ENCODE measurements around the gene KRT17. TPM values are rescaled to one million over a fixed set of nuclear protein-coding genes. Genes with fewer than 3 reads are reported as not detected.
"Not testable (repeated sequence)": the region's sequence is repeated elsewhere in the genome, so short reads cannot be mapped to it uniquely, and the experiment has no call there.

The KRT17 gene
- total and polyA plus RNA-seq, 2 of the 4 experiments (the other 2 are of a cell fraction): 2.5 to 4.6 TPM

- intact Hi-C loops (cut with micrococcal nuclease) (no loop called here), in situ Hi-C loops (cut with MboI; ENCODE audit: low sequenced_read_pairs) (no loop called here), dilution Hi-C loops (cut with HindIII; ENCODE audit: low sequenced_read_pairs, unreplicated experiment) (no loop called here)
- Histone ChIP-seq H3K27ac (ENCODE audit: insufficient read depth, low read length) (no peak overlapping the region), H3K23ac (ENCODE audit: low read depth, low read length) (no peak overlapping the region), H2AFZ (replicated peaks; ENCODE audit: low read length, poor library complexity) (no peak overlapping the region), H3K4me2 (ENCODE audit: low read depth, low read length) (no peak overlapping the region), H4K8ac (ENCODE audit: low read depth in 2 of 2, low read length in 2 of 2) (no peak overlapping the region), H3K4ac (ENCODE audit: low read depth, low read length) (no peak overlapping the region), H2AK9ac (replicated peaks; ENCODE audit: low read depth, low read length, poor library complexity) (no peak overlapping the region), H2BK5ac (ENCODE audit: low read depth, low read length, poor library complexity, severe bottlenecking) (no peak overlapping the region), H3K9me1 (ENCODE audit: insufficient read depth, low read length) (no peaks in the 10 kb centered on the region), H2AK5ac (ENCODE audit: low read depth, low read length) (no peak overlapping the region), H2BK15ac (ENCODE audit: low read depth, low read length) (no peak overlapping the region), H3K56ac (ENCODE audit: extremely low read depth, insufficient read depth, low read length) (no peak overlapping the region), H2BK20ac (ENCODE audit: low read depth, low read length) (no peak overlapping the region), H4K5ac (ENCODE audit: low read depth, low read length) (no peak overlapping the region), H3K36me3 (ENCODE audit: control insufficient read depth, insufficient read depth, low read length) (no peaks in the 10 kb centered on the region), H3K4me3 (ENCODE audit: insufficient read depth, low read depth, low read length) (no peak overlapping the region), H2BK120ac (ENCODE audit: low read depth, low read length) (no peak overlapping the region), H3K9ac (ENCODE audit: low read depth, low read length) (no peak overlapping the region), H4K91ac (ENCODE audit: insufficient read depth, low read depth, low read length) (no peak overlapping the region), H3K4me1 (ENCODE audit: control insufficient read depth, insufficient read depth, low read length) (no peaks in the 10 kb centered on the region), H3K9me3 (ENCODE audit: control insufficient read depth, insufficient read depth, low read length) (no peaks in the 10 kb centered on the region), H3K18ac (ENCODE audit: low read depth, low read length) (no peak overlapping the region), H3K14ac (replicated peaks; ENCODE audit: low read depth, low read length) (no peak overlapping the region), H3K79me1 (ENCODE audit: low read depth in 1 of 2, low read length in 2 of 2) (no peaks in the 10 kb centered on the region), H3K27me3 (ENCODE audit: control insufficient read depth, insufficient read depth, low read length) (peaks cover 42% of the 10 kb centered on the region), H4K20me1 (ENCODE audit: insufficient read depth, low read length) (no peaks in the 10 kb centered on the region)
- no peak for ATAC-seq (ENCODE audit: low read depth)
- no TSS peak for BruUV-seq (replicated peaks)
- ChIA-PET CTCF (no interaction called here), POLR2A (ENCODE audit: unreplicated experiment) (no interaction called here)
- DNase-seq: no peak
- 43% methylated on average over 2 of the region's 7 CpGs; no CpG with 5 or more reads in 1 of the 2 experiments for WGBS, 2 experiments (ENCODE audit: extremely low coverage in 2 of 2, insufficient read length in 1 of 2)
- TF ChIP-seq MXI1 (IDR thresholded peaks at IDR 0.05; ENCODE audit: borderline replicate concordance, low read depth, low read length): no peak
- no peak for TF ChIP-seq NFE2L2 (IDR thresholded peaks at IDR 0.05; ENCODE audit: low read depth, low read length)
These were observed 8.9 kb downstream of the KRT17 start for GRCh38 chr17:41615454-41615853.

DNA sequence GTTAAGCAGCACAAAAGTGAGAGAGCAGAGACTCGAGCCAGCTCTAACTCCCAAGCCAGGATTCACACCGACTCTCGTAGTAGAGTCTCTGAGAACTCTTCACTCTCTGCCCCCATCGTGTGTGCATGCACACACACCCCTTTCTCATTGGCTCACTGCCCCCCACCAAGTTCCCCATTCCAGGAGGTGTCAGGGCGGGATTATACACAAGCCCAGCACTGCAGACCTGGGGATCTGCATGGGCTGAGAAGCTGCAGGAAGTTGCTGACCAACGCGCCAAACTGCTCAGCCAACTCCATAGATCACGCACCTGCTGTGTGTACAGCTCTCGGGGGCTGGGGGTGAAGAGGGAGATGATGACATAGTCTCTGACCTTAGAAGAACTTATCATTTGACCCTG is 9.6 kb downstream of the KRT17 start:
- H4K20me1 ChIP-seq (ENCODE audit: insufficient read depth, low read length); H4K91ac ChIP-seq (ENCODE audit: insufficient read depth, low read depth, low read length); H3K14ac ChIP-seq (replicated peaks; ENCODE audit: low read depth, low read length); H3K9me3 ChIP-seq (ENCODE audit: control insufficient read depth, insufficient read depth, low read length); POLR2A ChIA-PET (ENCODE audit: unreplicated experiment); H3K27ac ChIP-seq (ENCODE audit: insufficient read depth, low read length); H2BK5ac ChIP-seq (ENCODE audit: low read depth, low read length, poor library complexity, severe bottlenecking); H3K4me3 ChIP-seq (ENCODE audit: insufficient read depth, low read depth, low read length); H2BK20ac ChIP-seq (ENCODE audit: low read depth, low read length); H3K79me1 ChIP-seq (ENCODE audit: low read depth in 1 of 2, low read length in 2 of 2); ATAC-seq (ENCODE audit: low read depth); H3K56ac ChIP-seq (ENCODE audit: extremely low read depth, insufficient read depth, low read length); H2BK120ac ChIP-seq (ENCODE audit: low read depth, low read length); H3K9ac ChIP-seq (ENCODE audit: low read depth, low read length); H3K4me1 ChIP-seq (ENCODE audit: control insufficient read depth, insufficient read depth, low read length); H2BK15ac ChIP-seq (ENCODE audit: low read depth, low read length); H4K8ac ChIP-seq (ENCODE audit: low read depth in 2 of 2, low read length in 2 of 2); intact Hi-C loops (cut with micrococcal nuclease); BruUV-seq (replicated peaks); H2AK9ac ChIP-seq (replicated peaks; ENCODE audit: low read depth, low read length, poor library complexity); DNase-seq; H3K4me2 ChIP-seq (ENCODE audit: low read depth, low read length); H3K9me1 ChIP-seq (ENCODE audit: insufficient read depth, low read length); H4K5ac ChIP-seq (ENCODE audit: low read depth, low read length); H3K36me3 ChIP-seq (ENCODE audit: control insufficient read depth, insufficient read depth, low read length); CTCF ChIA-PET; H3K23ac ChIP-seq (ENCODE audit: low read depth, low read length); H2AK5ac ChIP-seq (ENCODE audit: low read depth, low read length); H2AFZ ChIP-seq (replicated peaks; ENCODE audit: low read length, poor library complexity); H3K4ac ChIP-seq (ENCODE audit: low read depth, low read length); dilution Hi-C loops (cut with HindIII; ENCODE audit: low sequenced_read_pairs, unreplicated experiment); H3K18ac ChIP-seq (ENCODE audit: low read depth, low read length); in situ Hi-C loops (cut with MboI; ENCODE audit: low sequenced_read_pairs): not testable (repeated sequence)
- 30% methylated on average over 2 of the region's 9 CpGs; no CpG with 5 or more reads in 1 of the 2 experiments for WGBS, 2 experiments (ENCODE audit: extremely low coverage in 2 of 2, insufficient read length in 1 of 2)
- H3K27me3 ChIP-seq (ENCODE audit: control insufficient read depth, insufficient read depth, low read length): peaks cover 47% of the 10 kb centered on the region

All from IMR-90 (cell line).